Pulmonary artery endothelial cell (primary cell): ENCODE measurements around the gene RANBP9. TPM values are rescaled to one million over a fixed set of nuclear protein-coding genes. Genes with fewer than 3 reads are reported as not detected.

ENCODE experiments used
- DNase-seq: peaks from one replicate; pipeline ENCODE4 v3.0.0-alpha.2; 2011; ENCODE audit warnings: low read depth, low spot score
- total RNA-seq: library from RNA; depleted of rRNA; stranded (reverse); fragments of >200 nt; gene quantifications from 2 replicates; pipeline ENCODE4 v1.2.3, GENCODE V29; 2014

Gene RANBP9
- total RNA-seq, 1 donor from 2014 or later: 23.1 TPM

GRCh38 chr6:13710552-13711323 is 897 bp downstream of the RANBP9 start:
- no peak for DNase-seq

GRCh38 chr6:13709689-13710551 is 1.7 kb downstream of the RANBP9 start:
- no peak for DNase-seq

DNA sequence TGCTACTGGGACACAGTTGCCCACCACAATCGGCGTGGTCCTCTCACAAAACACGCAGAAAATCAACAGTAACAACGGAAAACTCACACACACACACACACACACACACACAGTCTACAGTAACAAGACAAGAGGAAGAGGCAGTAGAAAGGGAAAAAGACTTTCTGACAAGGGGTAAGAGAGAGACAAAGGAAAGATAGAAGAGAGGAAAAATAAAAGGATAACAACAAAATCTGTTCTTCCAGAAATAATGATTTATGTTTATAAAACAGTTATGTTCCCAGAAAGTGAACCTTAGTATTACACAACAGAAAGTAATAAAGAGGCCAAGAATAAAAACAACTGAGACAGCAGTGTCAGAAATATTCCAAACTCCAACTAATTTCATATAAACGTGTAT is 2.9 kb downstream of the RANBP9 start:
- DNase-seq: no peak

- peak; percentile 11 for DNase-seq
These were observed 8.1 kb downstream of the RANBP9 start for GRCh38 chr6:13703496-13703895.

DNA sequence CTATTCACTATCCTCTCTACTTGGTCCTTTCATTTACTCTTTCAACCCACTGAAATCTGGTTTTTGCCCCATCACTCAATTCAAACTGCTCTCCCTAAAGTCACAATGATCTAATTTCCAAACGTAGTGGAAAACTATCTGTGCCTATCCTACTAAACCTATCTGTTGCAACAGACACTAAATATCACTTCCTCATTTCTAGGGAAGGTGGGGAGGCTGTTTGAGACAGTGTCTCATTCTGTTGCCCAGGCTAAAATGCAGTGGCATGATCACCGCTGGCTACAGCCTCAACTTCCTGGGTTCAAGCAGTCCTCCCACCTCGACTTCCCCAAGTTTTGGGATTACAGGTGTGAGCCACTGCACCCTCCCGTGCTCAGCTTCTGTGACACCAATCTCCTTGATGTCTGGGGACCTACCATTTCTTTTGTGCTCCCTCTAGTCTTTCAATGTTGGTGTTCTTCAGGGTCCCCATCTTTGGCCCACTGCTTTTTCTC is 8.8 kb downstream of the RANBP9 start:
- no peak for DNase-seq

DNA sequence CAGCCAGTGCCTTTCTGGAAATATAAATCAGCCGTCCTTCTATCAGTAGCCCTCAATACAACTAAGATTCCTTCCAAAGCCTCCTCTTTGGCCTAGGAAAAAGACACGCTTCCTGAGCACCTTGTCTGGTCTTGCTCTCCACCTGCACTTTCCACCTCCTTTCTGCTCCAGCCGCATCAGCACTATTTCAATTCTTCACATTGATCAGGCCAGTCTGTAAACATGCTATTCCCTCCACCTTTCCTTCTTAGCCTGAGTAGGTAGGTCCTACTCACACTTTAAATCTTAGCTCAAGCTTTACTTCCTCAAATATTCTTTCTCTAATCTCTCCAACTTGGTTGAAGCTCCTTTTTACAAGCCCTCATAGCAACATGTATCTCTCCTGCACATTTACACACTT is 11.4 kb downstream of the RANBP9 start:
- no peak for DNase-seq

GRCh38 chr6:13698715-13699114 is 12.9 kb downstream of the RANBP9 start:
- no peak for DNase-seq

GRCh38 chr6:13697857-13698256 is 13.8 kb downstream of the RANBP9 start:
- no peak for DNase-seq

DNA sequence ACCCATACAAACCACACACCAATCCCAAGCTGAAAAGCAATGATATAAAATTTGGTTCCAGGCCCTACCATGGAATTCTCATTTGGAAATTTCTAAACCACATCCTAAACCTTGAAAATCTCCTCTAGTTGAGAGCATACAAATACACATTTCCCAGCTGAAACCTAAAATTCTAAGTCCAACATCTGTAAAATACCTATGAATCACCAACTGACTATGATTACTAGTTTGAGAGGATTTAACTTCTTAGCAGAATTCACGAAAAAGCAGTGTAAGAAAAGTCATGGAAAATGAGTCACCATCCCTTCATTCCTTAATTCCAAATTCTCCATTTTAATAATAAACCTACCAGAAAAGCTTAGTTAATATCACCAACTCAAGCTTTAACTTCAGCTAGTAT is 15.4 kb downstream of the RANBP9 start:
- no peak for DNase-seq

DNA sequence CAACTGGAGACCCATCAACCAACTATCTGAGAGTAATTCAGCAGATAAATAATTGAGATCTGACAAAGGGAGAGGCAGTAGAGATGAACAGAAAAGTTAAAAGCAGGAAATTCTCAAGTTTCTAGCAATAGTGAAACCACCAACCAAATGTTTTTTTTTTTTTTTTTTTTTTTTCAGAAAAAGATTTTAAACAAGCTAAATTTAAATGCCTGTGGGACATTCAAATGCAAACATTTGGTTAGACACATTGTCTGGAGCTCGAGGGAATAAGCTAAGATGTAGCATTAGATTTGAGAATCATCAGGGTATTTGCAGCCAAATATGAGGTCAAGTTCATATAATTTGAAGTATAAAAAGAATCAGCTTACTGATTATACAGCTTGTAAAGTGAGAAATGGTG is 16.4 kb downstream of the RANBP9 start:
- DNase-seq: no peak

GRCh38 chr6:13694562-13694961 is 17.1 kb downstream of the RANBP9 start:
- DNase-seq: no peak

- DNase-seq: no peak
These were observed 22.0 kb downstream of the RANBP9 start for GRCh38 chr6:13689511-13690256.

- no peak for DNase-seq
These were observed 22.9 kb downstream of the RANBP9 start for GRCh38 chr6:13688692-13689196.

GRCh38 chr6:13687917-13688351 is 23.7 kb downstream of the RANBP9 start:
- DNase-seq: no peak

DNA sequence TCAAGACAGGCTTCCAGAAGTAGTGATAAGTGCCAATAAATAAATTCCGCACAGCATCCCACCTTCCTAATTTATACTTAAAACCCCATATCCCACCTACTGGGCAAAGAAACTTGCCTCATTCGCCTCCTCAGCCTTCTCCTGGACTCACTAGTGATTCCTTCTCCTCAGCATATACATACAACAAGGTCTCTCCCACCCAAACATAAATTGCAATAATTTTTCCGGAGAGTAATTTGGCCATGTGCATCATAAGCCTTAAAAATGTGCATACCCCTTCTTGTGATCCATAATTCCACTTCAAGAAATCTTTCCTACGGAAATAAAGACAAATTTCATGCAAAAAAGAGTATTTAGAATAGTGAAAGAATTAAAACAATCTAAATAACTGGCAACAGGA is 26.8 kb downstream of the RANBP9 start:
- DNase-seq: no peak

DNA sequence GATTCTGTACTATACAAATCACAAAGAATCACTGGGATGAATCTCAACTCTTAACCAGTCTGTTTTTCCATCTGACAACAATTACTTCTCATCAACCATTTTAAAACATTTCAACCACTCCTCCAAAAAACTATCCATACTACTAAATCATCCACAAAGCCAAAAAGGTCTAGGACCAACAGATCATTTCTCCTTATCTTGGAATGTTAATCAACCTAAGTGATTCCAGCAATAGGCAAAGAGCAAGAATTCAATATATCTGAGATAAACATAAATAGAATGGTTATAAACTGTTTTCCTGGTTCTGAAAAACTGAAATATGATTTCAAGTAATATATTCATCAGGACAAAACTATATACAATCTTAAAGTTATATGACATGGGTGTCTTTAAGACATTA is 28.6 kb downstream of the RANBP9 start:
- no peak for DNase-seq

DNA sequence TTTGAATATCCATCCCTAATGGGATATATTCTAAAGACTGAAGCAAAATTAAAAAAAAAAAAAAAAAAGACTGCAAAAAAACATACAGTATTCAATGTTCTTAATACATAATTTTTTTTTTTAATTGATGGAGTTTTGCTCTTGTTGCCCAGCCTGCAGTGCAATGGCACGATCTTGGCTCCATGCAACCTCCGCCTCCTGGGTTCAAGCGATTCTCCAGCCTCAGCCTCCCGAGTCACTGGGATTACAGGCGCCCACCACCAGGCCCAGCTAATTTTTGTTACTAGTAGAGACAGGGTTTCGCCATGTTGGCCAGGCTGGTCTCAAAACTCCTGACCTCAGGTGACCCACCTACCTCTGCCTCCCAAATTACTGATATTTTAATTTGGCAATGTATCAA is 29.3 kb downstream of the RANBP9 start:
- DNase-seq: no peak

DNA sequence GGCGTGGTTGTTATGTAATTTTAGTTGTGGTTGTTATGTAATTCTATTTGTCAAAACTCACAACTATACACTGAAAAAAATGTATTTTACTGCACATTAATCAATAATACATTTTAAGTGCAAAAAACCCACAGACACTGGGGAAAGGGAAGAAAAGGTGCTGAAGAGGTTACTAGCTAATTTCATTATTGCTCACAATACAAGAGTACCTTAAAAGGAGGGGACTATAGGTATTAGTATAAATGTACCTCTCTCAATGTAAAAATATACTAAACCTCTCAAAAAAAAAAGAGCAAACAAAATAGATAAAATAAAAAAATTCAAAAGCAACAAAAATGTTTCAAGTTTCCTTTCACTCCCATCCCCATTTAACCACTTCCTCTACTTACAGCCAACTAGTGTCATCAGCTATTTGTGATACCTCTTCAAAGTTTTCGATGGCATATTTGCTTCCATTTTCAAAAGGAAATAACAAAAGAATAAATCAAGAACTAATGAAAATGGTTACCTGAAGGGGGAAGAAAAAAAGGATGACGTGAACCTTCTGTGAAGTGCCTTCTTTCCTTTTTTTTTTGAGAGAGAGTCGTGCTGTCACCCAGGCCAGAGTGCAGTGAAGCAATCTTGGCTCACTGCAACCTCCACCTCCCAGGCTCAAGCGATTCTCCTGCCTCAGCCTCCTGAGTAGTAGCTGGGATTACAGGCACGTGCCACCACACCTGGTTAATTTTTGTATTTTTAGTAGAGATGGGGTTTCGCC is 30.2 kb downstream of the RANBP9 start:
- no peak for DNase-seq

GRCh38 chr6:13680448-13680968 is 31.1 kb downstream of the RANBP9 start:
- DNase-seq: no peak

- no peak for DNase-seq
These were observed 31.6 kb downstream of the RANBP9 start for GRCh38 chr6:13679996-13680395.
